ENCODE measurements around the gene SH3RF2. TPM values are rescaled to one million over a fixed set of nuclear protein-coding genes. Genes with fewer than 3 reads are reported as not detected.

SH3RF2 gene
- total RNA-seq, 1 donor from 2014 or later = 0.36 TPM

DNA sequence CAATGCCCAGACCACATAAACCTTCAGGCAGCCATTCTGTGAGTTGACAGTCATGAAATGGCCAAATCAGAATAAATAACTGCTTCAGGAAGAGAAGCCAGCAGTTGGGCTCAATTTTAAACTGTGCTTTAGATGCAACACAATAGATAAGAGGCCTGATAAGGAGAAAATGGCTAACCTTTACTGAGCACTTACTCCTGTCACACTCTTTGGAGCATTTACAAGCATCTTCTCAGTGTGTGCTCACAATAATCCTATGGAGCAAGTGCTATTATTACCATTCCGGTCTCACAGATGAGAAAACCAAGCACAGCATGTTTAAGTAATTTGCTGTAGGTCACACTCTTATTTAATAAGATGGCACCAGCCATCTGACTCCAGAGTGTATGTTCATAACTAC, 11.5 kb upstream of the SH3RF2 start:
- H3K9me3 Mint-ChIP-seq = peaks cover 2% of the 10 kb centered on the region
- no peak overlapping the region for H3K27ac ChIP-seq

DNA sequence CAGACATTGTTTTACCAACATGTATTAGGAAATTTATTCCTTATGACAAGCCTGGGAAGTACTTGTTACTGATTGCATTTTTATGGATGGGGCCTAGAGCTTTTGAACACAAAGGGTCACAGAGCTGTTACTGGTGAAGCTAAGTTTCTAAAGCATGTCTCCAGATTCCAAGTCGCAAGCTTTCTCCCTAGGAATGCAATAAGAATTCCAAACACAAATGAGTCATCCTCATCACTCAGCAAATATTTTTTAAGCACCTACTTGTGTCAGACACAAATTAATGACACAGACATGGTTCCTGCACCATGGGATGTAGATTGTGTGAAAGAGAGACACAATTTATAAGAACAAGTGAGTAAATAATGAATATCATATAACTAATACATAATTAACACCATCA, 11.0 kb upstream of the SH3RF2 start:
- Histone ChIP-seq H4K20me1 (ENCODE audit: low read depth) (no peaks in the 10 kb centered on the region), H3K27ac (no peak overlapping the region), H3K4me1 (peaks cover 9% of the 10 kb centered on the region), H3K9me3 (ENCODE audit: low read depth) (no peaks in the 10 kb centered on the region), H3K79me2 (ENCODE audit: low read depth) (no peaks in the 10 kb centered on the region), H2AFZ (replicated peaks) (peak overlapping the region; percentile 7), H3K36me3 (no peaks in the 10 kb centered on the region), H3F3A (ENCODE audit: low read depth) (no peaks in the 10 kb centered on the region), H3K4me2 (peak overlapping the region; percentile 14), H3K27me3 (no peaks in the 10 kb centered on the region), H3K4me3 (no peak overlapping the region), H3K9ac (no peak overlapping the region)
- H3K4me1 Mint-ChIP-seq = peaks cover 9% of the 10 kb centered on the region
- H3K27me3 Mint-ChIP-seq (ENCODE audit: insufficient read depth, low read depth) = no peaks in the 10 kb centered on the region
- no peaks in the 10 kb centered on the region for H3K36me3 Mint-ChIP-seq
- no peak overlapping the region for H3K27ac Mint-ChIP-seq
- TF ChIP-seq EZH2phosphoT487 (IDR thresholded peaks at IDR 0.05) = no peak
- no peak for TF ChIP-seq EZH2 (IDR thresholded peaks at IDR 0.05)
- TF ChIP-seq, protein P1, sequence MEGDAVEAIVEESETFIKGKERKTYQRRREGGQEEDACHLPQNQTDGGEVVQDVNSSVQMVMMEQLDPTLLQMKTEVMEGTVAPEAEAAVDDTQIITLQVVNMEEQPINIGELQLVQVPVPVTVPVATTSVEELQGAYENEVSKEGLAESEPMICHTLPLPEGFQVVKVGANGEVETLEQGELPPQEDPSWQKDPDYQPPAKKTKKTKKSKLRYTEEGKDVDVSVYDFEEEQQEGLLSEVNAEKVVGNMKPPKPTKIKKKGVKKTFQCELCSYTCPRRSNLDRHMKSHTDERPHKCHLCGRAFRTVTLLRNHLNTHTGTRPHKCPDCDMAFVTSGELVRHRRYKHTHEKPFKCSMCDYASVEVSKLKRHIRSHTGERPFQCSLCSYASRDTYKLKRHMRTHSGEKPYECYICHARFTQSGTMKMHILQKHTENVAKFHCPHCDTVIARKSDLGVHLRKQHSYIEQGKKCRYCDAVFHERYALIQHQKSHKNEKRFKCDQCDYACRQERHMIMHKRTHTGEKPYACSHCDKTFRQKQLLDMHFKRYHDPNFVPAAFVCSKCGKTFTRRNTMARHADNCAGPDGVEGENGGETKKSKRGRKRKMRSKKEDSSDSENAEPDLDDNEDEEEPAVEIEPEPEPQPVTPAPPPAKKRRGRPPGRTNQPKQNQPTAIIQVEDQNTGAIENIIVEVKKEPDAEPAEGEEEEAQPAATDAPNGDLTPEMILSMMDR (IDR thresholded peaks at IDR 0.05) = no peak
- no peak overlapping the region for H3K4me3 Mint-ChIP-seq
- H3K9me3 Mint-ChIP-seq = peaks cover 2% of the 10 kb centered on the region
- DNase-seq (ENCODE audit: low spot score) = peak; percentile 32

More for the DNA sequence above, 11.5 kb upstream of the SH3RF2 start:
- no peaks in the 10 kb centered on the region for H3K79me2 ChIP-seq (ENCODE audit: low read depth)
- H3K4me2 ChIP-seq = peak overlapping the region; percentile 14
- Mint-ChIP-seq H3K36me3 (no peaks in the 10 kb centered on the region), H3K27ac (no peak overlapping the region), H3K4me3 (no peak overlapping the region), H3K27me3 (ENCODE audit: insufficient read depth, low read depth) (no peaks in the 10 kb centered on the region), H3K4me1 (peaks cover 9% of the 10 kb centered on the region)
- no peak for TF ChIP-seq EZH2phosphoT487 (IDR thresholded peaks at IDR 0.05)
- TF ChIP-seq, protein P1 (IDR thresholded peaks at IDR 0.05) = no peak
- H3K9ac ChIP-seq = no peak overlapping the region
- no peaks in the 10 kb centered on the region for H3K9me3 ChIP-seq (ENCODE audit: low read depth)
- no peaks in the 10 kb centered on the region for H3K36me3 ChIP-seq
- H3F3A ChIP-seq (ENCODE audit: low read depth) = no peaks in the 10 kb centered on the region
- peak overlapping the region; percentile 7 for H2AFZ ChIP-seq (replicated peaks)
- no peaks in the 10 kb centered on the region for H3K27me3 ChIP-seq
- peaks cover 9% of the 10 kb centered on the region for H3K4me1 ChIP-seq
- H3K4me3 ChIP-seq = no peak overlapping the region
- no peaks in the 10 kb centered on the region for H4K20me1 ChIP-seq (ENCODE audit: low read depth)
- DNase-seq (ENCODE audit: low spot score) = no peak

DNA sequence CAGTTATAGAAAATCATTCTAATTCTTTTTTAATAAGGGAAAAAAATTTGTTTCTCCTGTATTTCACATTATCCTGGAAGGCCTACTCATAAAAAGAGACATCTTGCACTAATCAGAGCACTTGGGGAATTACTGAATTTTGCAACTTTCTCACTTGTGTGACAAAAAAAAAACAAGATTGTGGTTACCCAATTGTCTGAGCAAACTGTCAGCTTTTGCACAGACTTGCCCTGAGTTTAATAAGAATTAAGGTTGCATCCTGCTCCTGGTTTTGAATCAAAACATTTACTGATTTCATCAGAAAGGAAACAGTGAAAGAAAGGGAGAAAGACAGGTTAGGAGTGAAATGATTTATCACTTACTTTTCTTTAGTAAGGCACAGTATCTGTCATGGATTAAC, 10.6 kb upstream of the SH3RF2 start:
- peaks cover 9% of the 10 kb centered on the region for H3K4me1 ChIP-seq
- H3K4me1 Mint-ChIP-seq = peaks cover 9% of the 10 kb centered on the region
- no peak for DNase-seq (ENCODE audit: low spot score)
- no peaks in the 10 kb centered on the region for H3K79me2 ChIP-seq (ENCODE audit: low read depth)
- no peaks in the 10 kb centered on the region for H3K27me3 Mint-ChIP-seq (ENCODE audit: insufficient read depth, low read depth)
- H3K27me3 ChIP-seq = no peaks in the 10 kb centered on the region
- no peaks in the 10 kb centered on the region for H3K9me3 ChIP-seq (ENCODE audit: low read depth)
- no peaks in the 10 kb centered on the region for H3F3A ChIP-seq (ENCODE audit: low read depth)
- no peak for TF ChIP-seq EZH2phosphoT487 (IDR thresholded peaks at IDR 0.05)
- TF ChIP-seq, protein P1 (IDR thresholded peaks at IDR 0.05) = no peak
- TF ChIP-seq EZH2 (IDR thresholded peaks at IDR 0.05) = no peak
- H3K27ac Mint-ChIP-seq = no peak overlapping the region
- H3K4me2 ChIP-seq = no peak overlapping the region
- no peak overlapping the region for H2AFZ ChIP-seq (replicated peaks)
- H3K9ac ChIP-seq = no peak overlapping the region
- no peaks in the 10 kb centered on the region for H4K20me1 ChIP-seq (ENCODE audit: low read depth)
- H3K36me3 Mint-ChIP-seq = no peaks in the 10 kb centered on the region
- H3K4me3 Mint-ChIP-seq = no peak overlapping the region
- no peak overlapping the region for H3K4me3 ChIP-seq
- H3K36me3 ChIP-seq = no peaks in the 10 kb centered on the region
- H3K9me3 Mint-ChIP-seq = peaks cover 2% of the 10 kb centered on the region
- no peak overlapping the region for H3K27ac ChIP-seq

All from neural progenitor cell (in vitro differentiated cells).